Uterus (tissue), 2 donors: ENCODE results near the gene EDN2.

ENCODE experiments used
- CTCF ChIP-seq, 4 experiments: fragments of 200-600 bp in 2 of 4; fragments of 450-650 bp in 2 of 4; sonication (generic) in 2 of 4; IDR thresholded peaks; one replicate each; pipeline ENCODE4 v1.5.1; 2016 to 2019; ENCODE audit warnings: antibody characterized with exemption in 4 of 4, mild to moderate bottlenecking in 2 of 4, moderate library complexity in 1 of 4
- POLR2A ChIP-seq, 2 donors: fragments of 450-650 bp; IDR thresholded peaks; one replicate each; pipeline ENCODE4 v1.6.1; 2016; ENCODE audit warnings: antibody characterized with exemption in 2 of 2, mild to moderate bottlenecking in 1 of 2, moderate library complexity in 1 of 2

- TF ChIP-seq CTCF (IDR thresholded peaks at IDR 0.05), result no peak
- TF ChIP-seq POLR2A (IDR thresholded peaks at IDR 0.05), result no peak
Observed at GRCh38 chr1:41504114-41505035, 19.9 kb upstream of the EDN2 start.
